ENCODE results near the gene EIF4H. TPM values are rescaled to one million over a fixed set of nuclear protein-coding genes. Genes with fewer than 3 reads are reported as not detected.

The EIF4H gene
- total and polyA plus RNA-seq, 2 donors (not counting 3 experiments of a cell fraction or from before 2014, with no cell fraction given): 406 to 415 TPM

- ChIA-PET CTCF (no interaction called here), POLR2A (interaction anchor here (1.3 kb wide), 1 partner anchor 14 kb away, joined by 3 read pairs; no protein-coding TSS in a partner anchor)
- no peaks in the 10 kb centered on the region for H3K36me3 ChIP-seq (ENCODE audit: control insufficient read depth in 2 of 2, extremely low read depth in 1 of 2, insufficient read depth in 2 of 2, low read length in 2 of 2)
- H3K9ac ChIP-seq (replicated peaks; ENCODE audit: extremely low read depth, insufficient read depth, low read length): no peak overlapping the region
- H2AFZ ChIP-seq (ENCODE audit: low read depth, low read length): no peak overlapping the region
- no peaks in the 10 kb centered on the region for H3K79me2 ChIP-seq (ENCODE audit: control insufficient read depth, insufficient read depth, low read length)
- no TSS peak for BruUV-seq (replicated peaks)
- H3K4me3 ChIP-seq (replicated peaks in 1 of 3; ENCODE audit: insufficient read depth in 1 of 3, low read depth in 1 of 3, low read length in 3 of 3): no peak overlapping the region
- no peaks in the 10 kb centered on the region for H3K4me1 ChIP-seq (ENCODE audit: control insufficient read depth, extremely low read depth, insufficient read depth, low read length)
- H3K9me1 ChIP-seq (replicated peaks; ENCODE audit: control insufficient read depth, extremely low read depth, insufficient read depth, low read length): no peaks in the 10 kb centered on the region
- H3K27me3 ChIP-seq (ENCODE audit: control insufficient read depth in 2 of 2, insufficient read depth in 2 of 2, low read length in 2 of 2): no peaks in the 10 kb centered on the region
- intact Hi-C loops (cut with micrococcal nuclease): no loop called here
- H3K27ac ChIP-seq (ENCODE audit: insufficient read depth, low read depth, low read length): no peak overlapping the region
- no peak overlapping the region for H3K4me2 ChIP-seq (ENCODE audit: insufficient read depth, low read length)
- dilution Hi-C loops (cut with MboI; ENCODE audit: extremely low pct_ligation_motif_present, low sequenced_read_pairs): no loop called here
- DNase-seq (ENCODE audit: low read depth, low spot score): no peak
- FAIRE-seq: no peak
- no peaks in the 10 kb centered on the region for H3K9me3 ChIP-seq (replicated peaks; ENCODE audit: control insufficient read depth, insufficient read depth, low read length)
- no peaks in the 10 kb centered on the region for H4K20me1 ChIP-seq (replicated peaks; ENCODE audit: control insufficient read depth, extremely low read depth, insufficient read depth, low read length)
- TF ChIP-seq MYC (IDR thresholded peaks at IDR 0.05; ENCODE audit: low read depth, low read length) (no peak), GATA2 (IDR thresholded peaks at IDR 0.05; ENCODE audit: insufficient read depth, insufficient read length, low read depth, low read length) (no peak), MAX (IDR thresholded peaks at IDR 0.05; ENCODE audit: insufficient read depth, insufficient read length) (no peak), POLR2A (IDR thresholded peaks at IDR 0.05; ENCODE audit: low read depth, low read length) (no peak), JUN (IDR thresholded peaks at IDR 0.05; ENCODE audit: borderline replicate concordance, insufficient read depth, insufficient read length, low read depth) (no peak), CTCF (IDR thresholded peaks at IDR 0.05; ENCODE audit: extremely low read depth in 1 of 2, insufficient read depth in 1 of 2, low read depth in 1 of 2, low read length in 2 of 2) (no peak), EZH2 (IDR thresholded peaks at IDR 0.05; ENCODE audit: borderline replicate concordance, low read depth, low read length, severe bottlenecking) (no peak), POLR2AphosphoS5 (IDR thresholded peaks at IDR 0.05; ENCODE audit: insufficient read depth, low read depth, low read length) (no peak), FOS (IDR thresholded peaks at IDR 0.05; ENCODE audit: borderline replicate concordance, insufficient read depth, low read length) (no peak)
Observed at GRCh38 chr7:74155810-74156395, 18.3 kb upstream of the EIF4H start.
